Esophagus muscularis mucosa (tissue), 4 donors: ENCODE data around the gene USP31. TPM values are rescaled to one million over a fixed set of nuclear protein-coding genes. Genes with fewer than 3 reads are reported as not detected.

Experiments
- DNase-seq: peaks from one replicate; pipeline ENCODE4 v3.0.0-alpha.2; 2017; ENCODE audit errors: extremely low spot score
- H3K27ac ChIP-seq, 4 donors: fragments of 200-600 bp; sonication (generic); replicated peaks in 1 of 4; 1 replicate in 3 of 4; 2 replicates in 1 of 4; pipeline ENCODE4 v1.5.1; 2016 to 2019; ENCODE audit warnings: mild to moderate bottlenecking in 1 of 4
- H3K27me3 ChIP-seq, 4 donors: fragments of 200-600 bp; sonication (generic); one replicate each; pipeline versions ENCODE4 v1.5.1 to v1.6.0; 2016 to 2019
- H3K36me3 ChIP-seq, 4 donors: fragments of 200-600 bp; sonication (generic); one replicate each; pipeline ENCODE4 v1.5.1; 2016 to 2019
- H3K4me1 ChIP-seq, 4 donors: fragments of 200-600 bp; sonication (generic); one replicate each; pipeline ENCODE4 v1.5.1; 2016 to 2019
- H3K4me3 ChIP-seq, 4 donors: fragments of 200-600 bp; sonication (generic); 1 replicate in 2 of 4; 2 replicates in 2 of 4; pipeline ENCODE4 v1.5.1; 2016 to 2019; ENCODE audit warnings: mild to moderate bottlenecking in 4 of 4, moderate library complexity in 1 of 4
- H3K9me3 ChIP-seq, 4 donors: fragments of 200-600 bp; sonication (generic); 1 replicate in 3 of 4; 2 replicates in 1 of 4; pipeline ENCODE4 v1.5.1; 2016 to 2019
- EP300 ChIP-seq: sonication (generic); formaldehyde crosslinking; IDR thresholded peaks from one replicate; pipeline ENCODE4 v1.6.1; 2017; ENCODE audit warnings: antibody characterized with exemption
- POLR2A ChIP-seq: fragments of 450-650 bp; IDR thresholded peaks from one replicate; pipeline ENCODE4 v1.6.1; 2017; ENCODE audit warnings: antibody characterized with exemption, moderate library complexity, mild to moderate bottlenecking, low read depth
- POLR2AphosphoS5 ChIP-seq, 2 donors: sonication (generic); formaldehyde crosslinking; IDR thresholded peaks; one replicate each; pipeline ENCODE4 v1.6.1; 2017; ENCODE audit warnings: antibody characterized with exemption in 2 of 2
- WGBS: methylation state at CpG from one replicate; pipeline ENCODE4 v1.1.5; 2018; 5-methylcytosine and 5-hydroxymethylcytosine counted together
- intact Hi-C: fragments of 100-400 bp; cut with DNase I; formaldehyde crosslinking; loops from one replicate; pipeline ENCODE4 v1.15.1; 2023
- total RNA-seq, 4 donors: library from RNA; depleted of rRNA; stranded (reverse); fragments of >200 nt; gene quantifications; one replicate each; pipeline versions ENCODE4 v1.1.0 to v1.2.1, GENCODE V29; 2016
- TF ChIP-seq, protein P1 (sequence below), 3 experiments: fragments of 200-600 bp in 2 of 3; fragments of 450-650 bp in 1 of 3; sonication (generic) in 2 of 3; IDR thresholded peaks; one replicate each; pipeline ENCODE4 v1.5.1; 2017 to 2019; ENCODE audit warnings: antibody characterized with exemption in 3 of 3, mild to moderate bottlenecking in 2 of 3, moderate library complexity in 1 of 3

USP31 gene
- total RNA-seq, 4 donors from 2014 or later: 18.9 to 29.1 (median 23.3) TPM

DNA sequence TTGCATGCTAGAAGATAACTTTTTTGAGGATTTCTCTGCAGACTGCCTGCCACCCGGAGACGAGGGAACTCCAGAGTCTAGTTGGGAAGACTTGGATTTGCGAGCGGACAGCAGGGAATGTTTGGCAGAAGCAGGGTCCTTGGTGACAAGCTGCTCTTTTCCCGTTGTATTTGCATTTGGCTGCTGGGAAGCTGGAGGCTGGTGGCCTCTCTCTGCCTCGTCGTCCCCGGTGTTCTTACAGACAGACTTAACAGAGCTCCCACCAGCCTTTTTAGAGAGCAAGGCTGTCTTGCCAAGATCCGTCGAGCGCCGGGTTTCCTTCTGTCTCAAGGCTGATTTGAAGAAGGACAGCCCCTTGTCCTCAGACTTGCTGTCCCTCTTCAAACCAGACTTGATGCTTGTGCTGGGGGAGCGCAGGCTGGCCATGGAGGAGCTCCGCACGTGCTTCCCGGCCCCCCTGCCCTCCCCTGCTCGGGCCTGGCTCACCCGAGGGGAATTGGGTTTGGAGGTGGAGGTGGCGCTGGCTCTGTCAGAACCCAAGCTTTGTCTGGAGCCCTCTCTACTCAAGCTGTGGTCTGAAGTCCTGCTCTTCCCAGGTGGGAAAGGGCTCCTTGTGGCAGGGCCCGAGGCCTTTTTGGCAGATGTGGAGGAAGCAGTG, 81.0 kb downstream of the USP31 start:
- WGBS: 92% methylated on average over 20 of the region's 20 CpGs

DNA sequence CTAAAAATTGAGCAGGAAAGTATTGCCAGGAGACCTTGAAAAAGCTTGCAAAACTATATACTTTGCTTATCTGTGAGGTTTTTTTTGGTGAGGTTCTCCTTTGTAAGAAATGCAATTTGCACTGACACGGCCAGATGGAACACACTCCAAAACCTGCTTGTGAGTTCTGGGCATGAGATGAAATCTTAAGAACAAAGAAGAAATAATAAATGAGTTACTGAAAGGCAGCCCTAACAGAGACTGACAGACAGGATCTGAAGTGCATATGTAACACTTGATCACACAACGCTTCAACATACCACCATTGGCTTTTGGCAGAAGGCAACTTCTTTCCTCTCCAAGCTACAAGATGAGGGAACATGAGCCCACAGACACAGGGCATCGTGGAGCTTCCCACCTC, 82.6 kb downstream of the USP31 start:
- 43% methylated on average over 3 of the region's 3 CpGs for WGBS
- intact Hi-C loops: loop anchor here (10.0 kb wide), 1 partner anchor 368 kb away; no protein-coding TSS in a partner anchor
- no peak overlapping the region for H3K27ac ChIP-seq

More for the DNA sequence above, 81.0 kb downstream of the USP31 start:
- no peaks in the 10 kb centered on the region for H3K9me3 ChIP-seq
- H3K36me3 ChIP-seq: peaks cover 23 to 45% (median 37%) of the 10 kb centered on the region in 4 donors
- peak; percentile 82 for DNase-seq
- no peak for TF ChIP-seq POLR2A
- TF ChIP-seq POLR2AphosphoS5 (IDR thresholded peaks at IDR 0.05): no peak
- no peak for TF ChIP-seq EP300
- TF ChIP-seq, protein P1, sequence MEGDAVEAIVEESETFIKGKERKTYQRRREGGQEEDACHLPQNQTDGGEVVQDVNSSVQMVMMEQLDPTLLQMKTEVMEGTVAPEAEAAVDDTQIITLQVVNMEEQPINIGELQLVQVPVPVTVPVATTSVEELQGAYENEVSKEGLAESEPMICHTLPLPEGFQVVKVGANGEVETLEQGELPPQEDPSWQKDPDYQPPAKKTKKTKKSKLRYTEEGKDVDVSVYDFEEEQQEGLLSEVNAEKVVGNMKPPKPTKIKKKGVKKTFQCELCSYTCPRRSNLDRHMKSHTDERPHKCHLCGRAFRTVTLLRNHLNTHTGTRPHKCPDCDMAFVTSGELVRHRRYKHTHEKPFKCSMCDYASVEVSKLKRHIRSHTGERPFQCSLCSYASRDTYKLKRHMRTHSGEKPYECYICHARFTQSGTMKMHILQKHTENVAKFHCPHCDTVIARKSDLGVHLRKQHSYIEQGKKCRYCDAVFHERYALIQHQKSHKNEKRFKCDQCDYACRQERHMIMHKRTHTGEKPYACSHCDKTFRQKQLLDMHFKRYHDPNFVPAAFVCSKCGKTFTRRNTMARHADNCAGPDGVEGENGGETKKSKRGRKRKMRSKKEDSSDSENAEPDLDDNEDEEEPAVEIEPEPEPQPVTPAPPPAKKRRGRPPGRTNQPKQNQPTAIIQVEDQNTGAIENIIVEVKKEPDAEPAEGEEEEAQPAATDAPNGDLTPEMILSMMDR (IDR thresholded peaks at IDR 0.05): no peak
- H3K27me3 ChIP-seq: no peaks in the 10 kb centered on the region
- intact Hi-C loops: loop anchor here (10.0 kb wide), 1 partner anchor 367 kb away; no protein-coding TSS in a partner anchor
- peaks cover 24 to 46% (median 37%) of the 10 kb centered on the region in 4 donors for H3K4me1 ChIP-seq
- H3K4me3 ChIP-seq: no peak overlapping the region
- no peak overlapping the region for H3K27ac ChIP-seq

DNA sequence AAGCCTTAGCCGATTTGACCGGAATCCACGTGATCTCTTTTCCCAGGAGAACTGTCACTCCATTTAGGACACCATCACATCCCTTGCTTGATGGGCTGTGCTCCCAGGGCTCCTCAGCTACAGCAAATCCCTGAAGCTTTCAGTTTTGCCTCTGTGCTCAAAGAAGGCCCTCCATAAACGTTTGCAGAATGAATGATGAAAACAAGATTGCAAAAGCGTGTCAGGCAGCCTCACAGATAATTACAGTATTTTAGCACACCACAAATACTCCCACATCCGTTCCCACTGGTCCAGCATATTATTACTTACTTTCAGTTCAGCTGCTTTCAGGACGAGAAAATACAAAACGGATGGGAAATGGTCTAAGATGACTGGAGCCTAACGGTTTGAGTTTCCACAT, 84.6 kb downstream of the USP31 start:
- Histone ChIP-seq H3K36me3 (peaks cover 19 to 31% (median 24%) of the 10 kb centered on the region in 4 donors), H3K9me3 (no peaks in the 10 kb centered on the region), H3K4me3 (no peak overlapping the region), H3K4me1 (peaks cover 0 to 34% (median 27%) of the 10 kb centered on the region in 4 donors), H3K27ac (no peak overlapping the region), H3K27me3 (no peaks in the 10 kb centered on the region)
- 86% methylated on average over 9 of the region's 9 CpGs for WGBS
- TF ChIP-seq POLR2A: no peak
- no peak for TF ChIP-seq POLR2AphosphoS5 (IDR thresholded peaks at IDR 0.05)
- TF ChIP-seq EP300: no peak
- TF ChIP-seq, protein P1 (IDR thresholded peaks at IDR 0.05): no peak
- peak; percentile 90 for DNase-seq
- intact Hi-C loops: loop anchor here (5.0 to 10.0 kb wide), 2 partner anchors 167 to 370 kb away; no protein-coding TSS in a partner anchor

More for the DNA sequence above, 82.6 kb downstream of the USP31 start:
- Histone ChIP-seq H3K4me1 (peaks cover 13 to 36% (median 25%) of the 10 kb centered on the region in 4 donors), H3K36me3 (peaks cover 23 to 37% (median 31%) of the 10 kb centered on the region in 4 donors), H3K9me3 (no peaks in the 10 kb centered on the region), H3K4me3 (no peak overlapping the region), H3K27me3 (no peaks in the 10 kb centered on the region)
- no peak for TF ChIP-seq POLR2A
- TF ChIP-seq POLR2AphosphoS5 (IDR thresholded peaks at IDR 0.05): no peak
- TF ChIP-seq, protein P1 (IDR thresholded peaks at IDR 0.05): no peak
- TF ChIP-seq EP300: no peak
- peak; percentile 60 for DNase-seq

DNA sequence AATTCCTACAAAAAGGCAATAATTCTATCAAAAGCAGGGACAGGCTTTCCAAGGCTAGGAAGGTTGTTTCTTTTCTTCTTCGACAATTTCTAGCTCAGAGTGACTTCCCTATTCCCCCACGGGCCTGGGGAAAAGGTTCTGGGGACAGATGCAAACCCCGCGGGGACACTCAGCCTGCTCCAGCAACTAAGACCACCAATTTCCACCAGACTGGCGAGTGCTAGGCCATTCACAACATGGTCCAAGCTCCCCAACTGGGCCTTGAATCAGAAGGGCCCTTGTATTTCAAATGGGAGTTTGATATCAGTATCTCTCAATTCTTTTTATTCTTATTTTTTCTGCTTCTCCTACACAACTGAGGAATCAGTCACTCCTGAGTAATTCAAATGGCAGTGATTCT, 86.7 kb downstream of the USP31 start:
- H3K27ac ChIP-seq: no peak overlapping the region
- H3K9me3 ChIP-seq: no peaks in the 10 kb centered on the region
- TF ChIP-seq POLR2AphosphoS5 (IDR thresholded peaks at IDR 0.05): no peak
- no peak for TF ChIP-seq EP300
- TF ChIP-seq POLR2A: no peak
- TF ChIP-seq, protein P1 (IDR thresholded peaks at IDR 0.05): no peak
- peaks cover 0 to 10% (median 3%) of the 10 kb centered on the region in 4 donors for H3K36me3 ChIP-seq
- 95% methylated on average over 5 of the region's 5 CpGs for WGBS
- DNase-seq: peak; percentile 37
- H3K4me1 ChIP-seq: peaks cover 0 to 34% (median 27%) of the 10 kb centered on the region in 4 donors
- H3K27me3 ChIP-seq: no peaks in the 10 kb centered on the region
- intact Hi-C loops: loop anchor here (5.0 to 10.0 kb wide), 2 partner anchors 165 to 372 kb away; no protein-coding TSS in a partner anchor
- no peak overlapping the region for H3K4me3 ChIP-seq
